Fibroblast of pulmonary artery (primary cell): ENCODE measurements around the gene PGF.
A peak's percentile ranks its signal among the peaks of the same experiment; 100 is the strongest.

Experiments used
- DNase-seq: peaks from one replicate; pipeline ENCODE4 v3.0.0-alpha.2; 2010; ENCODE audit warnings: low read depth
- H3K4me3 ChIP-seq: replicated peaks from 2 replicates; pipeline ENCODE4 v1.5.1; 2011; ENCODE audit warnings: low read depth, mild to moderate bottlenecking, control low read depth, low read length, moderate library complexity
- CTCF ChIP-seq: IDR thresholded peaks from 2 replicates; pipeline ENCODE4 v1.5.1; 2011; ENCODE audit warnings: mild to moderate bottlenecking, control low read depth, low read length, inconsistent platforms; ENCODE audit errors: missing control alignments

PGF gene

DNA sequence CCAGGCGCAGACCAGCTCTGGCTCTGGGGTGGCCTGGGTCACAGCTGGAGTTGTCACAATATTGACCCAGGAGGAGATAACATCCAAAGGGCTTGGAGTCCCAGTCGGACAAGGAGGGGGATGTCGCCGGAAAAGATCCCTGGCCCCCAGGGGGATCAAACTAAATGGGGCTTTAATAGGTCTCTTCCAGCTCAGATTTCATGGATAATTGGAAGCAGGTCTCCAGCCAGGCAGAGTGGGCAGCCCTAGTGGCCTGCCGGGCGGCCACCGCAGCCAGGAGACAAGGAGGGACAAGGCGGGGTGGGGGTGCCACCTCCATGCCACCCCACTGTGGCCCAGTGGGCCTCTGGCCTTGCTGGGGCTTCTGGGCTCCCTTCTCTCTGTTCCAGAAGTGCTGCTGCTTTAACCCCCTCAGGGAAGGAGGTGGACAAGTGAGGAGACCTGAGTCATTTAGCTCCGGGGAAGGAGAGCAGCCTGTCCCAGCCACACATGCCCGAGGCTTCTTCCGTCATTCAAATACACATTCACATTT lies 23.1 kb upstream of the PGF start:
- no peak overlapping the region for H3K4me3 ChIP-seq
- no peak for DNase-seq
- TF ChIP-seq CTCF = no peak

DNA sequence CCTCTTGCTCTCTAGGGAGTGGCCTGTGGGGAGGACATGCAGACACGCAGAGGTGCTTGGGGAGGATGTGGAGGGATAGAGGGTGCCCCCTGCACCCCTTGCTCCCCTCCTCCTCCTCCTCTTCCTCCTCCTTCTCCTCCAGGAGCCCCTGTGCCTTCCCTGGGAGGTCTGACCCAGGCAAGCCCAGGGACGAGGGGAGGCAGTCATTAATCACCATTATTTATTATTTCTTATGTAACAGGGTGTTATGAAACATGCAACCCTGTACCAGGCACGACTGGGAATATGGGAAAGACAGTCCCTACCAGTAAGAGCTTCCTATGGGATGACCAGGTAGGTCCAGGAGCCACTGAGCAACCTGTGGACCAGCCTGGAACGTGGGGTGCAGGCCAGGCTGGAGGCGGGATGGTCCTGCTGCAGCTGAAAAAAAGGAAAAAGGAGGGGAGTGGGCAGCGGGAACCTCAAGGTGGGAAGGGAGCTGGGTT lies 22.5 kb upstream of the PGF start:
- no peak for TF ChIP-seq CTCF
- DNase-seq = no peak
- H3K4me3 ChIP-seq = no peak overlapping the region

GRCh38 chr14:74977164-74977900 lies 21.9 kb upstream of the PGF start:
- no peak overlapping the region for H3K4me3 ChIP-seq
- no peak for DNase-seq
- TF ChIP-seq CTCF = no peak

DNA sequence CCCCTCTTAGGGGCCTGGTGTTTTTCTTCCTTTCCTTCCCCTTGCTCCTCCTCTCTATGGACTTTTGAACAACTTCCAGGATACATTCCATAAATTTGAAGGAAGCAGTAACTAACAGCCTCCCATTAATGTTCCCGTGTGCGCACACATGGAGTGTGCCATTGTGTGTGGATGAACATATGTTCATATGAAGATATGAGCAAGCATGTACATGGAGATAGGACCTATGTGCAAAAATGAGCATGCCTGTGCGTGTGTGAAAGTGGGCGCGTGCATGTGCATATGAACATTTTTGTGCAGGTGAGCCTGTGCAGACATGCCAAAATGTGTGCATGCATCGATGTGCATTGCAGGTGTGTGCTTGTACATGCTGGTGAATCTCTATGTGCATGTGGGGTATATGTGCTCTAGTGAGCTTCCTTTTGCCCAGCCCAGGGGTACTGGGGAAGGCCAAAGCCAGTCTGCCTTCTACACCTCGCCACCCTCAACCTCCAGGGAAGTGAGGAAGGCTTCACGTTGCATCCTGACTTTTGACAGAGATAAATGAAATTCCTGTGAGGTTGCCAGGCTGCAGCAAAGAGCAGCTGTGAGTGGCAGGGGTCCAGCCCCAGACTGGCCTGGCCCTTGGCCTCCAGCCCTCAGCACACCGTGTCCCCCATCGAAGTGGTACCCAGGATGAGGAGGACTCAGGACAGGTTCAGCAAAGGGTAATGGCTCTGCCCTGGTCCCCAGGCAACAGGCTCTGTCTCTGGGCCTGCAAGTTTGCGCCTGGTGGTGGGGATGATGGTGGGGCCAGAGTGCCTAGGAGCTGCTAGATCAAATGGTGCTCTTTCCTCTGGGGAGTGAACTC lies 21.1 kb upstream of the PGF start:
- no peak overlapping the region for H3K4me3 ChIP-seq
- no peak for TF ChIP-seq CTCF
- no peak for DNase-seq

- no peak for TF ChIP-seq CTCF
- peak; percentile 59 for DNase-seq
- no peak overlapping the region for H3K4me3 ChIP-seq
Observed at GRCh38 chr14:74975059-74975810, 19.8 kb upstream of the PGF start.

GRCh38 chr14:74974364-74975058 lies 19.1 kb upstream of the PGF start:
- no peak overlapping the region for H3K4me3 ChIP-seq
- no peak for DNase-seq
- no peak for TF ChIP-seq CTCF
